ENCODE results near the gene TP53INP2.

- TF ChIP-seq CTCF (IDR thresholded peaks at IDR 0.05; ENCODE audit: low read depth, low read length, poor library complexity, severe bottlenecking) (no peak), EZH2phosphoT487 (IDR thresholded peaks at IDR 0.05; ENCODE audit: borderline replicate concordance, low read length) (no peak)
Observed at GRCh38 chr20:34705008-34705396, 858 bp downstream of the TP53INP2 start.
